Measurements from ENCODE around the gene LAGE3.

The LAGE3 gene

GRCh38 chrX:154436374-154436982 is 42.6 kb downstream of the LAGE3 start:
- Histone ChIP-seq H3K9ac (ENCODE audit: insufficient read length) (peak overlapping the region; percentile 66), H3K9me3 (ENCODE audit: low read depth, low read length) (no peaks in the 10 kb centered on the region), H3K27ac (0 out of 2 replicates have a peak overlapping the region, but pooled peaks have one; percentile 46), H3K36me3 (ENCODE audit: insufficient read depth, low read length) (no peaks in the 10 kb centered on the region; the same call in 1 of the 2 replicates), H3K4me3 (peak overlapping the region; percentile 77)
- TF ChIP-seq EZH2 (IDR thresholded peaks at IDR 0.05): no peak
- TF ChIP-seq POLR2AphosphoS5 (IDR thresholded peaks at IDR 0.05; ENCODE audit: borderline replicate concordance, low read depth, low read length): no peak
- TF ChIP-seq FOXP2 (optimal IDR thresholded peaks at IDR 0.05; ENCODE audit: control extremely low read depth, extremely low read length, insufficient read depth): no peak
- DNase-seq (ENCODE audit: low read depth, low spot score): no peak

DNA sequence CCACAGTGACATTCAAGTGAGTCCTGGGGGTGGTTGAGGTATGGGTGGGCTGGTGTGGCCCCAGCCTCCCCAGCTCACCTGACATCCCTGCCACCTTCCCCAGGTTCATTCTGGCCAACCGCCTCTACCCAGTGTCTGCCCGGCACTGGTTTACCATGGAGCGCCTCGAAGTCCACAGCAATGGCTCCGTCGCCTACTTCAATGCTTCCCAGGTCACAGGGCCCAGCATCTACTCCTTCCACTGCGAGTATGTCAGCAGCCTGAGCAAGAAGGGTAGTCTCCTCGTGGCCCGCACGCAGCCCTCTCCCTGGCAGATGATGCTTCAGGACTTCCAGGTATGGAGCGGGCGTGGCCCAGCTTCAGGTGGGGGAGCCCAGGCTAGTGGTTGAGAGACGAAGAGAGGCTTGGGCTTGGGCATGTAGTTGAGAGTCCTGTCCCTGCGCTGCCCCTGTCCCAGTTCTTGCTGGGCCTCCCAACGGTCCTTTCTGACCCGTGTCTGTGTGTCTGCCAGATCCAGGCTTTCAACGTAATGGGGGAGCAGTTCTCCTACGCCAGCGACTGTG is 43.8 kb downstream of the LAGE3 start:
- Histone ChIP-seq H3K36me3 (ENCODE audit: insufficient read depth, low read length) (no peaks in the 10 kb centered on the region; the same call in 1 of the 2 replicates), H3K4me3 (no peak overlapping the region), H3K9me3 (ENCODE audit: low read depth, low read length) (no peaks in the 10 kb centered on the region), H3K9ac (ENCODE audit: insufficient read length) (no peak overlapping the region), H3K27ac (no peak overlapping the region)
- TF ChIP-seq POLR2AphosphoS5 (IDR thresholded peaks at IDR 0.05; ENCODE audit: borderline replicate concordance, low read depth, low read length) (no peak), EZH2 (IDR thresholded peaks at IDR 0.05) (no peak), FOXP2 (optimal IDR thresholded peaks at IDR 0.05; ENCODE audit: control extremely low read depth, extremely low read length, insufficient read depth) (no peak)
- DNase-seq (ENCODE audit: low read depth, low spot score): no peak

DNA sequence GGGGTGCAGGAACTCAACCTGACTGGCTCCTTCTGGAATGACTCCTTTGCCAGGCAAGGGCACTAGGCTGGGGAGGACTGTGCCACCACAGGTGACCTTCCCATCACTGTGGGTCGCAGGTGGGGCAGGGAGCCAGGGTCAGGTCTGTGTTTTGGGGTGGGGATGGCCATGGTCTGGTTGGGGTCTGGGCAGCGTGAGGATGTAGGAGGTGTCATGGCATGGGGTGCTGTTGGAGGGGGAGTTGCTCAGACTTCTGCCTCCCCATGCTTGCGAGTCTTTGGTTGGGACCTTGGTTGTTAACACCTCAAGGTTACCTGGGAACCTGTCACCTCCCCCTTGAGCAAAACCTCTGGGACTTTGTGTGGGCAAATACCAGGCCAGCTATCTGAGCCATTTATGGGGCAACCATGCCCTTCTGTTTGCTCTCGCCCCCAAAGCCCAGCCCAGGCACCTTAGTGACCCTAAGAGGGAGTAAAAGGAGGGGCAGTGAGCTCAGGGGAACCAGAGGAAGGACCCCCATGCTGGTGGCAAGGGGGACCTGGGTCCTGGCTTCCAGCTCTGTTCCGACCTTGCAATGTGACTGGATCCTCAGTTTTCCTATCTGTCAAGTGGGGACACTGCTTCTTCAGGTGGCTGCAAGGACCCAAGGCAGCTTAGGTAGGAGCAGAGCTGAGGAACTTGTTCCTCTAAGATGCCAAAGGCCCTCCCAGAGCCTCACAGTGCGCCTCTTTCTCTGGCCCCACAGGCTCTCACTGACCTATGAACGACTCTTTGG is 44.5 kb downstream of the LAGE3 start:
- TF ChIP-seq FOXP2 (optimal IDR thresholded peaks at IDR 0.05; ENCODE audit: control extremely low read depth, extremely low read length, insufficient read depth): no peak
- no peak for TF ChIP-seq POLR2AphosphoS5 (IDR thresholded peaks at IDR 0.05; ENCODE audit: borderline replicate concordance, low read depth, low read length)
- no peak for TF ChIP-seq EZH2 (IDR thresholded peaks at IDR 0.05)
- H3K36me3 ChIP-seq (ENCODE audit: insufficient read depth, low read length): no peaks in the 10 kb centered on the region; the same call in 1 of the 2 replicates
- H3K9ac ChIP-seq (ENCODE audit: insufficient read length): no peak overlapping the region
- no peaks in the 10 kb centered on the region for H3K9me3 ChIP-seq (ENCODE audit: low read depth, low read length)
- no peak for DNase-seq (ENCODE audit: low read depth, low spot score)
- H3K27ac ChIP-seq: no peak overlapping the region
- H3K4me3 ChIP-seq: no peak overlapping the region

DNA sequence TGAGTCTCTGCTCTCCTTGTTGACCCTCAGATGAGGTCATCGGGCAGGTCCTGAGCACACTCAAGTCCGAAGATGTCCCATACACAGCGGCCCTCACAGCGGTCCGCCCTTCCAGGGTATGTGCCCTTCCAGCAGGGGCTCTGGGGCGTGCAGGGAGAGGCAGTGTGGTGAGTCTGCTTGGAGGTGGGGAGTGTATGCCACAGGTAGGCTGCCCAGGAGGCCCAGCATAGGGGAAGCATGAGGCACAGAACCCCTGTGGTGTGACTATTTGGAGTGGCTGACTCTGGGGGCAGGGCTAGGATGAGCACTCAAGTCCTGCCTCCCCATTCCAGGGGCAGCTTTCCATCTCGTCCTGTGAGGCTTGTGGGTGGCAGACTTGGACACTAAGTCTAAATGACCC is 45.5 kb downstream of the LAGE3 start:
- Histone ChIP-seq H3K36me3 (ENCODE audit: insufficient read depth, low read length) (no peaks in the 10 kb centered on the region; the same call in 1 of the 2 replicates), H3K9ac (ENCODE audit: insufficient read length) (no peak overlapping the region), H3K9me3 (ENCODE audit: low read depth, low read length) (no peaks in the 10 kb centered on the region), H3K27ac (no peak overlapping the region), H3K4me3 (no peak overlapping the region)
- TF ChIP-seq POLR2AphosphoS5 (IDR thresholded peaks at IDR 0.05; ENCODE audit: borderline replicate concordance, low read depth, low read length): no peak
- no peak for DNase-seq (ENCODE audit: low read depth, low spot score)

GRCh38 chrX:154432210-154432609 is 46.9 kb downstream of the LAGE3 start:
- H3K9ac ChIP-seq (ENCODE audit: insufficient read length): no peak overlapping the region
- no peaks in the 10 kb centered on the region for H3K9me3 ChIP-seq (ENCODE audit: low read depth, low read length)
- no peak for TF ChIP-seq POLR2AphosphoS5 (IDR thresholded peaks at IDR 0.05; ENCODE audit: borderline replicate concordance, low read depth, low read length)
- no peak for TF ChIP-seq FOXP2 (optimal IDR thresholded peaks at IDR 0.05; ENCODE audit: control extremely low read depth, extremely low read length, insufficient read depth)
- TF ChIP-seq EZH2 (IDR thresholded peaks at IDR 0.05): no peak
- H3K36me3 ChIP-seq (ENCODE audit: insufficient read depth, low read length): no peaks in the 10 kb centered on the region; the same call in 1 of the 2 replicates
- H3K4me3 ChIP-seq: no peak overlapping the region
- no peak overlapping the region for H3K27ac ChIP-seq
- DNase-seq (ENCODE audit: low read depth, low spot score): no peak

- no peak for DNase-seq (ENCODE audit: low read depth, low spot score)
- TF ChIP-seq POLR2AphosphoS5 (IDR thresholded peaks at IDR 0.05; ENCODE audit: borderline replicate concordance, low read depth, low read length) (no peak), FOXP2 (optimal IDR thresholded peaks at IDR 0.05; ENCODE audit: control extremely low read depth, extremely low read length, insufficient read depth) (no peak), EZH2 (IDR thresholded peaks at IDR 0.05) (no peak)
- Histone ChIP-seq H3K9me3 (ENCODE audit: low read depth, low read length) (no peaks in the 10 kb centered on the region), H3K4me3 (no peak overlapping the region), H3K27ac (no peak overlapping the region), H3K9ac (ENCODE audit: insufficient read length) (no peak overlapping the region), H3K36me3 (ENCODE audit: insufficient read depth, low read length) (no peaks in the 10 kb centered on the region; the same call in 1 of the 2 replicates)
These were observed 47.7 kb downstream of the LAGE3 start for GRCh38 chrX:154431341-154431740.

DNA sequence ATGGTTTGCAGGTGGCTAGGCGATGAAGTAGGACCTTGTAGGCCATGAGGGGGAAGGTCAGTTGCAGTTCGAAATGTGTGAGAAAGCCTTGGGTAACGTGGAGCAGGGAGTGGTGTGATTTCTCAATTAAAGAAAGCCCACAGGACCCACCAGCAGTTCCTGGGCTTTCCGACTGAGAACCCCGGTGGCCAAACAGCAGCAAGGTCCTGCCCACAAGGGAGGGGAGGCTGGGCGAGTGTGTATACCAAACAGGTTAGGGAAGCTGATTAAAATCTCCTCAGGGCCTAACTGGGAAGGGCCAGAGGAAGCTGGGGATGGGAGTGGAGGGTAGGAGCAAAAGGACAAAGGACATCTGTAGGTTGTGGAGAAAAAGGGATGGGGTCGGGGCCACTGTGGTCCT is 48.2 kb downstream of the LAGE3 start:
- H3K27ac ChIP-seq: no peak overlapping the region
- TF ChIP-seq POLR2AphosphoS5 (IDR thresholded peaks at IDR 0.05; ENCODE audit: borderline replicate concordance, low read depth, low read length): no peak
- TF ChIP-seq FOXP2 (optimal IDR thresholded peaks at IDR 0.05; ENCODE audit: control extremely low read depth, extremely low read length, insufficient read depth): no peak
- TF ChIP-seq EZH2 (IDR thresholded peaks at IDR 0.05): no peak
- no peaks in the 10 kb centered on the region for H3K9me3 ChIP-seq (ENCODE audit: low read depth, low read length)
- DNase-seq (ENCODE audit: low read depth, low spot score): no peak
- no peak overlapping the region for H3K4me3 ChIP-seq
- no peak overlapping the region for H3K9ac ChIP-seq (ENCODE audit: insufficient read length)
- H3K36me3 ChIP-seq (ENCODE audit: insufficient read depth, low read length): no peaks in the 10 kb centered on the region; the same call in 1 of the 2 replicates

DNA sequence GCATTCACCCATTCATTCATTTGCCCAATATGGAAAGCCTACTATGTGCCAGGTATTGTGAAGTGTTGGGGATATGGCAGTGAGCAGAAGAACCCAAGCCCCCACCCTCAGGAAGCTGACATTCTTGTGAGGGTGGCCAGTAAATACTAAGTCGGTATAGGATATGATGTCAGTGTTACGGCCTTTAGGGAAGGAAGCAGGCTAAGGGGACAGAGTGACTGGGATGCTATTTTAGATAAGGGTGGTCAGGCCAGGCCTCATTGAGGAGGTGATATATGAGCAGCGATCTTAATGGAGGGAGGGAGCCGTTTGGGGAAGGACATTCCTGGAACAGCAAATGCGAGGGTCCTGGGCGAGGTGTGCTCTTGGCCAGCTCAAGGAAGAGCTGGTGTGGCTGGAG is 48.6 kb downstream of the LAGE3 start:
- Histone ChIP-seq H3K9ac (ENCODE audit: insufficient read length) (no peak overlapping the region), H3K9me3 (ENCODE audit: low read depth, low read length) (no peaks in the 10 kb centered on the region), H3K27ac (no peak overlapping the region), H3K36me3 (ENCODE audit: insufficient read depth, low read length) (no peaks in the 10 kb centered on the region; the same call in 1 of the 2 replicates), H3K4me3 (no peak overlapping the region)
- TF ChIP-seq FOXP2 (optimal IDR thresholded peaks at IDR 0.05; ENCODE audit: control extremely low read depth, extremely low read length, insufficient read depth): no peak
- TF ChIP-seq EZH2 (IDR thresholded peaks at IDR 0.05): no peak
- no peak for TF ChIP-seq POLR2AphosphoS5 (IDR thresholded peaks at IDR 0.05; ENCODE audit: borderline replicate concordance, low read depth, low read length)
- DNase-seq (ENCODE audit: low read depth, low spot score): no peak
